ENCODE measurements around the gene TRIM33. TPM values are rescaled to one million over a fixed set of nuclear protein-coding genes. Genes with fewer than 3 reads are reported as not detected.

Gene TRIM33
- total and polyA plus RNA-seq, 12 donors, result 3.5 to 28.7 (median 20.0) TPM

GRCh38 chr1:114536043-114536442 is 25.0 kb upstream of the TRIM33 start:
- H3K9me3 ChIP-seq, result no peaks in the 10 kb centered on the region
- DNase-seq, result no peak
- H3K36me3 ChIP-seq, result no peaks in the 10 kb centered on the region
- no peak for ATAC-seq
- H3K27me3 ChIP-seq, result no peaks in the 10 kb centered on the region
- no peaks in the 10 kb centered on the region for H3K4me1 ChIP-seq
- intact Hi-C loops (cut with DNase I), result no loop called here
- H3K27ac ChIP-seq, result no peak overlapping the region
- 89 to 91% methylated on average over 7 of the region's 7 CpGs for WGBS, 2 donors
- TF ChIP-seq CTCF (IDR thresholded peaks at IDR 0.05), result no peak
- H3K4me3 ChIP-seq, result no peak overlapping the region

GRCh38 chr1:114535401-114535800 is 24.4 kb upstream of the TRIM33 start:
- H3K4me3 ChIP-seq, result no peak overlapping the region
- H3K27me3 ChIP-seq, result no peaks in the 10 kb centered on the region
- no peaks in the 10 kb centered on the region for H3K36me3 ChIP-seq
- intact Hi-C loops (cut with DNase I), result no loop called here
- no peaks in the 10 kb centered on the region for H3K4me1 ChIP-seq
- DNase-seq (no peak), ATAC-seq (no peak)
- no peak for TF ChIP-seq CTCF (IDR thresholded peaks at IDR 0.05)
- no peaks in the 10 kb centered on the region for H3K9me3 ChIP-seq
- no peak overlapping the region for H3K27ac ChIP-seq
- WGBS, 2 donors, result 65 to 67% methylated on average over 1 of the region's 1 CpG

- no peaks in the 10 kb centered on the region for H3K4me1 ChIP-seq
- no peak overlapping the region for H3K27ac ChIP-seq
- no peaks in the 10 kb centered on the region for H3K9me3 ChIP-seq
- WGBS, 2 donors, result 0 to 100% methylated on average over 1 of the region's 1 CpG
- no peaks in the 10 kb centered on the region for H3K27me3 ChIP-seq
- intact Hi-C loops (cut with DNase I), result no loop called here
- no peaks in the 10 kb centered on the region for H3K36me3 ChIP-seq
- H3K4me3 ChIP-seq, result no peak overlapping the region
- DNase-seq (no peak), ATAC-seq (no peak)
- TF ChIP-seq CTCF (IDR thresholded peaks at IDR 0.05), result no peak
Measured at GRCh38 chr1:114531094-114531493, 20.1 kb upstream of the TRIM33 start.

GRCh38 chr1:114530224-114530623 is 19.2 kb upstream of the TRIM33 start:
- no peak for TF ChIP-seq CTCF (IDR thresholded peaks at IDR 0.05)
- H3K27ac ChIP-seq, result no peak overlapping the region
- no peaks in the 10 kb centered on the region for H3K27me3 ChIP-seq
- intact Hi-C loops (cut with DNase I), result no loop called here
- 97% methylated on average over 2 of the region's 2 CpGs for WGBS, 2 donors
- DNase-seq (no peak), ATAC-seq (no peak)
- H3K36me3 ChIP-seq, result no peaks in the 10 kb centered on the region
- H3K4me1 ChIP-seq, result no peaks in the 10 kb centered on the region
- no peaks in the 10 kb centered on the region for H3K9me3 ChIP-seq
- H3K4me3 ChIP-seq, result no peak overlapping the region

GRCh38 chr1:114524944-114525343 is 13.9 kb upstream of the TRIM33 start:
- H3K4me3 ChIP-seq, result no peak overlapping the region
- no peaks in the 10 kb centered on the region for H3K36me3 ChIP-seq
- intact Hi-C loops (cut with DNase I), result no loop called here
- no peak for TF ChIP-seq CTCF (IDR thresholded peaks at IDR 0.05)
- H3K27ac ChIP-seq, result no peak overlapping the region
- no peak for ATAC-seq
- no peaks in the 10 kb centered on the region for H3K4me1 ChIP-seq
- no peaks in the 10 kb centered on the region for H3K9me3 ChIP-seq
- peaks cover 0 to 5% (median 0%) of the 10 kb centered on the region in 7 donors for H3K27me3 ChIP-seq
- no peak for DNase-seq
